Gastroesophageal sphincter (tissue), 3 donors: ENCODE data around the gene SLC47A2.

Experiments
- EP300 ChIP-seq: sonication (generic); formaldehyde crosslinking; IDR thresholded peaks from one replicate; pipeline ENCODE4 v1.6.1; 2017; ENCODE audit warnings: antibody characterized with exemption, mild to moderate bottlenecking
- POLR2AphosphoS5 ChIP-seq: sonication (generic); formaldehyde crosslinking; IDR thresholded peaks from one replicate; pipeline ENCODE4 v1.6.1; 2017; ENCODE audit warnings: antibody characterized with exemption
- TF ChIP-seq, protein P1 (sequence below), 4 experiments: fragments of 200-600 bp in 2 of 4; fragments of 450-650 bp in 2 of 4; sonication (generic) in 1 of 4; IDR thresholded peaks; one replicate each; pipeline ENCODE4 v1.5.1; 2017 to 2019; ENCODE audit warnings: antibody characterized with exemption in 4 of 4, mild to moderate bottlenecking in 2 of 4, moderate library complexity in 2 of 4

DNA sequence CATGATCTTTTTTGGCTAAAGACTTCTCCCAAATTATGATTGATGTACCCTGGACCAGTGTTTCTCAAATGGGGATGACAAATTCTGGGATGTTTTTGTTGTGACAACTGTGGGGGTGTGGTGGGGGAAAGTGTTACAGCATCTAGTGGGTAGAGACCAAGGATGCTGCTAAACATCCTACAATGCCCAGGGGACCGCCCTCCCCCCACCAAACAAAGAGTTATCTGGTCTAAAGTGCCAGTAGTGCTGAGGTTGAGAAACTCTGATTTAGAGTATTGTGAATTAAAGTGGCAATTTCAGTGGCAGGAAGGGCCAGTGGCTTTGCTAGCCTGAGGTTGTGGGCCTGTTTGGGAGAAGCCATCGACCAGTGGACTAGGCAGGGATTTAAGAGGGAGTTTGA, 33.3 kb downstream of the SLC47A2 start:
- TF ChIP-seq, protein P1, sequence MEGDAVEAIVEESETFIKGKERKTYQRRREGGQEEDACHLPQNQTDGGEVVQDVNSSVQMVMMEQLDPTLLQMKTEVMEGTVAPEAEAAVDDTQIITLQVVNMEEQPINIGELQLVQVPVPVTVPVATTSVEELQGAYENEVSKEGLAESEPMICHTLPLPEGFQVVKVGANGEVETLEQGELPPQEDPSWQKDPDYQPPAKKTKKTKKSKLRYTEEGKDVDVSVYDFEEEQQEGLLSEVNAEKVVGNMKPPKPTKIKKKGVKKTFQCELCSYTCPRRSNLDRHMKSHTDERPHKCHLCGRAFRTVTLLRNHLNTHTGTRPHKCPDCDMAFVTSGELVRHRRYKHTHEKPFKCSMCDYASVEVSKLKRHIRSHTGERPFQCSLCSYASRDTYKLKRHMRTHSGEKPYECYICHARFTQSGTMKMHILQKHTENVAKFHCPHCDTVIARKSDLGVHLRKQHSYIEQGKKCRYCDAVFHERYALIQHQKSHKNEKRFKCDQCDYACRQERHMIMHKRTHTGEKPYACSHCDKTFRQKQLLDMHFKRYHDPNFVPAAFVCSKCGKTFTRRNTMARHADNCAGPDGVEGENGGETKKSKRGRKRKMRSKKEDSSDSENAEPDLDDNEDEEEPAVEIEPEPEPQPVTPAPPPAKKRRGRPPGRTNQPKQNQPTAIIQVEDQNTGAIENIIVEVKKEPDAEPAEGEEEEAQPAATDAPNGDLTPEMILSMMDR (IDR thresholded peaks at IDR 0.05): no peak
- TF ChIP-seq EP300: no peak
- TF ChIP-seq POLR2AphosphoS5: no peak
